Colonic mucosa (tissue), 4 donors: ENCODE measurements around the gene CSNK2B. TPM values are rescaled to one million over a fixed set of nuclear protein-coding genes. Genes with fewer than 3 reads are reported as not detected.

Experiments
- DNase-seq: peaks from one replicate; pipeline ENCODE4 v3.0.0-alpha.2; 2020
- H3K27ac ChIP-seq: fragments of 200-600 bp; one replicate; pipeline ENCODE4 v1.8.0; 2021
- H3K27me3 ChIP-seq: fragments of 200-600 bp; one replicate; pipeline ENCODE4 v1.8.0; 2021
- H3K36me3 ChIP-seq: fragments of 200-600 bp; one replicate; pipeline ENCODE4 v1.8.0; 2021
- H3K4me1 ChIP-seq: fragments of 200-600 bp; one replicate; pipeline ENCODE4 v1.8.0; 2021; ENCODE audit warnings: mild to moderate bottlenecking
- H3K4me3 ChIP-seq: fragments of 200-600 bp; one replicate; pipeline ENCODE4 v1.8.0; 2021
- H3K9ac ChIP-seq, 2 donors: one replicate each; pipeline ENCODE4 v1.7.0; 2013; ENCODE audit warnings: control low read depth in 2 of 2, low read depth in 2 of 2, low read length in 2 of 2
- H3K9me3 ChIP-seq: fragments of 200-600 bp; one replicate; pipeline ENCODE4 v1.8.0; 2021
- intact Hi-C: fragments of 100-400 bp; cut with DNase I; formaldehyde crosslinking; loops from one replicate; pipeline ENCODE4 v1.14.1; 2022
- total RNA-seq, 2 donors: library from RNA; stranded (reverse); fragmentation: NEBNext Ultra II Directional in 1 of 2; extraction: Animal tissue kit (Norgen Biotek cat#: 25700) in 1 of 2; gene quantifications; one replicate each; pipeline ENCODE4 v1.2.1, GENCODE V29; 2021
- TF ChIP-seq, protein P1 (sequence below): fragments of 200-600 bp; IDR thresholded peaks from one replicate; pipeline ENCODE4 v1.8.0; 2022; ENCODE audit warnings: antibody characterized with exemption, mild to moderate bottlenecking
- donor health status: healthy.
- donor health status: DM: no; HTN: no; CAD: no.
- donor health status: DM: no; HTN: no; CAD: no.

The CSNK2B gene
- total RNA-seq, 2 donors from 2014 or later, result 140 to 152 TPM

GRCh38 chr6:31687860-31688693 is 22.2 kb downstream of the CSNK2B start:
- TF ChIP-seq, protein P1, sequence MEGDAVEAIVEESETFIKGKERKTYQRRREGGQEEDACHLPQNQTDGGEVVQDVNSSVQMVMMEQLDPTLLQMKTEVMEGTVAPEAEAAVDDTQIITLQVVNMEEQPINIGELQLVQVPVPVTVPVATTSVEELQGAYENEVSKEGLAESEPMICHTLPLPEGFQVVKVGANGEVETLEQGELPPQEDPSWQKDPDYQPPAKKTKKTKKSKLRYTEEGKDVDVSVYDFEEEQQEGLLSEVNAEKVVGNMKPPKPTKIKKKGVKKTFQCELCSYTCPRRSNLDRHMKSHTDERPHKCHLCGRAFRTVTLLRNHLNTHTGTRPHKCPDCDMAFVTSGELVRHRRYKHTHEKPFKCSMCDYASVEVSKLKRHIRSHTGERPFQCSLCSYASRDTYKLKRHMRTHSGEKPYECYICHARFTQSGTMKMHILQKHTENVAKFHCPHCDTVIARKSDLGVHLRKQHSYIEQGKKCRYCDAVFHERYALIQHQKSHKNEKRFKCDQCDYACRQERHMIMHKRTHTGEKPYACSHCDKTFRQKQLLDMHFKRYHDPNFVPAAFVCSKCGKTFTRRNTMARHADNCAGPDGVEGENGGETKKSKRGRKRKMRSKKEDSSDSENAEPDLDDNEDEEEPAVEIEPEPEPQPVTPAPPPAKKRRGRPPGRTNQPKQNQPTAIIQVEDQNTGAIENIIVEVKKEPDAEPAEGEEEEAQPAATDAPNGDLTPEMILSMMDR, result no peak

DNA sequence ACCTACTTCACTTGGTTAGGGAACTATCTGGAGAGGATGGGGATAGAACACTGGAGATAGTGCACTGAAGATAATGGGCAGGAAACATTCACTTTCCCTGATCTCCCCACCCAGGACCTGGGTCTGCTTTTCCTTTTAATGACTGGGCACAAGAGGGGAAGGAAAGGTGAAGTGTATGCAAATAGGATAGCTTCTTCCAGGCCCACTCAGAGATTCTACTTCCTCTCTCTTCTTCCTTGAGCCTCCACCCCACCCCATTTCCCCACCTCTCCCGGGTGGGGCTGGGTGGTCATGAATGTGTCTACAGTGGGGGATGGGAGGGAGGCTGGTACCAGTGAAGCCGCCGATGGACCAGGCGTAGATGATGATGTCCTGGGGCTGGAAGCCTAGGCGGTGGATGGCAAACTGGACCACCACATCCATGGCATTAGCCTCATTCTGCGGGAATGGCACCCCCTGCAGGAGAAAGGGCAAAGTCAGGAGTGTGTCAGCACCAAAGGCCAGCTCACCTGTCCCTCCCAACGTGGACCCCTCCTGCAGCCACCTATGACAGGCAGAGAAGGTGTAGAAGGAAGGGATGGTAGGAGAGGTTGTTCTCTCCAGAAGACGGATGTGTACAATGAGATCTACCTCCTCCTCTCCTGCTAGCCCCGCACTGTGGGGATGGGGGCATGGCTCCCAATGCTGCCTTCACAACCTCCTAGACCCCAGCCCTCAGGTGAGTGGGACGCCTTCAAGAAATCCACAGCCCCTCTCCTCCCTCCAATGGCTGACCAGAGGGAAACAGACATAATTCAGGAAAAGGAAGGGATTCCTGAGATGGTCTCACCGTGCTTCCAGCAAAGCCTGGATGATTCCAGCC is 23.6 kb downstream of the CSNK2B start:
- Histone ChIP-seq H3K27ac (peak overlapping the region; percentile 36), H3K9ac (no peak overlapping the region), H3K4me3 (no peak overlapping the region), H3K27me3 (no peaks in the 10 kb centered on the region), H3K9me3 (no peaks in the 10 kb centered on the region), H3K36me3 (peaks cover 10% of the 10 kb centered on the region), H3K4me1 (no peaks in the 10 kb centered on the region)
- no peak for DNase-seq
- intact Hi-C loops, result no loop called here
- TF ChIP-seq, protein P1, result peak; percentile 25

More at GRCh38 chr6:31687860-31688693, 22.2 kb downstream of the CSNK2B start:
- no peaks in the 10 kb centered on the region for H3K4me1 ChIP-seq
- H3K9ac ChIP-seq, result no peak overlapping the region
- intact Hi-C loops, result no loop called here
- no peaks in the 10 kb centered on the region for H3K27me3 ChIP-seq
- no peaks in the 10 kb centered on the region for H3K9me3 ChIP-seq
- peaks cover 10% of the 10 kb centered on the region for H3K36me3 ChIP-seq
- DNase-seq, result no peak
- H3K4me3 ChIP-seq, result no peak overlapping the region
- no peak overlapping the region for H3K27ac ChIP-seq

- Histone ChIP-seq H3K9me3 (no peaks in the 10 kb centered on the region), H3K27ac (peak overlapping the region; percentile 36), H3K4me3 (no peak overlapping the region), H3K9ac (no peak overlapping the region), H3K36me3 (peaks cover 10% of the 10 kb centered on the region), H3K27me3 (no peaks in the 10 kb centered on the region), H3K4me1 (no peaks in the 10 kb centered on the region)
- TF ChIP-seq, protein P1, result no peak
- peak; percentile 55 for DNase-seq
- intact Hi-C loops, result no loop called here
These were observed 24.6 kb downstream of the CSNK2B start for GRCh38 chr6:31690231-31691077.

DNA sequence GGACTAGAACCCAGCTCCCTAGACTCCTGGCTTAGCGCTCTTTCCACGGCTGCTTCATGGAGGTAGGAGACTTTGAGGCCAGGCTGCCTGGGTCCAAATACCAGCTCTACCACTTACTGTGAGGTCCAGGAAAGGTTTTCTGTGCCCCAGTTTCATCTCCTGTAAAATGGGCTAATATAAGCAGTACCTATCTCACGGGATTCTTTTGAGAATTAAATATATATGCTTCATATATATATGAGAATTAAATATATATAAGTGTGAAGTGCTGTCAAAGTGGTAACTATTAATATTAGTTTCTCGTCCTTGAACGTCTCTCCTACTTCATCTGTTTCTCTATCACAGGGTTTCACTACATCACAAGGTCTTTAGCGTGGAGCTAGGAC is 25.2 kb downstream of the CSNK2B start:
- TF ChIP-seq, protein P1, result no peak
- peak overlapping the region; percentile 36 for H3K27ac ChIP-seq

More for the DNA sequence above, 25.2 kb downstream of the CSNK2B start:
- DNase-seq, result no peak
- intact Hi-C loops, result no loop called here
- H3K36me3 ChIP-seq, result peaks cover 10% of the 10 kb centered on the region
- H3K9ac ChIP-seq, result no peak overlapping the region
- H3K27me3 ChIP-seq, result no peaks in the 10 kb centered on the region
- no peak overlapping the region for H3K4me3 ChIP-seq
- H3K9me3 ChIP-seq, result no peaks in the 10 kb centered on the region
- H3K4me1 ChIP-seq, result no peaks in the 10 kb centered on the region
